ENCODE data around the gene SMYD1. TPM values are rescaled to one million over a fixed set of nuclear protein-coding genes. Genes with fewer than 3 reads are reported as not detected.

SMYD1 gene
- total RNA-seq, 1 experiment from 2014 or later = not detected

DNA sequence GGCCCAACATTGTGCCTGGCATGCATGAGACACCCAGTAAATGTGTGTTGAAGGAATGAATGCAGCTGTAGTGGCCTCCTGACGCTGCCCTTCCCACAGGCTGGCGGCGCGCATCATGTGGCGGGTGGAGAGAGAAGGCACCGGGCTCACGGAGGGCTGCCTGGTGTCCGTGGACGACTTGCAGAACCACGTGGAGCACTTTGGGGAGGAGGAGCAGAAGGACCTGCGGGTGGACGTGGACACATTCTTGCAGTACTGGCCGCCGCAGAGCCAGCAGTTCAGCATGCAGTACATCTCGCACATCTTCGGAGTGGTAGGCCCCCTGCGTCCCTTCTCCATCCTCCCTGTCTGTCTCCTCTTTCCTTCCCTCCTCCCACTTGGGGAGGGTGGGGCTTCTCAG is 20.1 kb downstream of the SMYD1 start:
- H3K36me3 ChIP-seq (ENCODE audit: low read depth) = no peaks in the 10 kb centered on the region
- TF ChIP-seq, protein P1, sequence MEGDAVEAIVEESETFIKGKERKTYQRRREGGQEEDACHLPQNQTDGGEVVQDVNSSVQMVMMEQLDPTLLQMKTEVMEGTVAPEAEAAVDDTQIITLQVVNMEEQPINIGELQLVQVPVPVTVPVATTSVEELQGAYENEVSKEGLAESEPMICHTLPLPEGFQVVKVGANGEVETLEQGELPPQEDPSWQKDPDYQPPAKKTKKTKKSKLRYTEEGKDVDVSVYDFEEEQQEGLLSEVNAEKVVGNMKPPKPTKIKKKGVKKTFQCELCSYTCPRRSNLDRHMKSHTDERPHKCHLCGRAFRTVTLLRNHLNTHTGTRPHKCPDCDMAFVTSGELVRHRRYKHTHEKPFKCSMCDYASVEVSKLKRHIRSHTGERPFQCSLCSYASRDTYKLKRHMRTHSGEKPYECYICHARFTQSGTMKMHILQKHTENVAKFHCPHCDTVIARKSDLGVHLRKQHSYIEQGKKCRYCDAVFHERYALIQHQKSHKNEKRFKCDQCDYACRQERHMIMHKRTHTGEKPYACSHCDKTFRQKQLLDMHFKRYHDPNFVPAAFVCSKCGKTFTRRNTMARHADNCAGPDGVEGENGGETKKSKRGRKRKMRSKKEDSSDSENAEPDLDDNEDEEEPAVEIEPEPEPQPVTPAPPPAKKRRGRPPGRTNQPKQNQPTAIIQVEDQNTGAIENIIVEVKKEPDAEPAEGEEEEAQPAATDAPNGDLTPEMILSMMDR (conservative IDR thresholded peaks at IDR 0.05) = no peak
- TF ChIP-seq EZH2 (IDR thresholded peaks at IDR 0.05; ENCODE audit: low read depth) = no peak
- DNase-seq = no peak
- ChIA-PET CTCF (no interaction called here), POLR2A (ENCODE audit: unreplicated experiment) (no interaction called here)
- BruUV-seq (replicated peaks) = no TSS peak
- no peaks in the 10 kb centered on the region for H3K9me3 ChIP-seq (ENCODE audit: insufficient read depth, low read depth)
- no peaks in the 10 kb centered on the region for H3K79me2 ChIP-seq (ENCODE audit: low read depth)
- no peaks in the 10 kb centered on the region for H3F3A ChIP-seq (ENCODE audit: insufficient read depth, low read depth)
- H3K9me2 ChIP-seq (ENCODE audit: insufficient read depth) = peaks cover 4% of the 10 kb centered on the region; the same call in 1 of the 2 replicates
- intact Hi-C loops (cut with micrococcal nuclease; ENCODE audit: unreplicated experiment) = no loop called here
- no peak overlapping the region for H3K4me2 ChIP-seq
- no peaks in the 10 kb centered on the region for H3K4me1 ChIP-seq (replicated peaks; ENCODE audit: insufficient read depth)
- no peak overlapping the region for H3K27ac ChIP-seq
- no peaks in the 10 kb centered on the region for H4K20me1 ChIP-seq (ENCODE audit: insufficient read depth)
- H2AFZ ChIP-seq = no peak overlapping the region
- no peak overlapping the region for H3K4me3 ChIP-seq
- no peaks in the 10 kb centered on the region for H3K27me3 ChIP-seq (ENCODE audit: insufficient read depth, low read depth)

DNA sequence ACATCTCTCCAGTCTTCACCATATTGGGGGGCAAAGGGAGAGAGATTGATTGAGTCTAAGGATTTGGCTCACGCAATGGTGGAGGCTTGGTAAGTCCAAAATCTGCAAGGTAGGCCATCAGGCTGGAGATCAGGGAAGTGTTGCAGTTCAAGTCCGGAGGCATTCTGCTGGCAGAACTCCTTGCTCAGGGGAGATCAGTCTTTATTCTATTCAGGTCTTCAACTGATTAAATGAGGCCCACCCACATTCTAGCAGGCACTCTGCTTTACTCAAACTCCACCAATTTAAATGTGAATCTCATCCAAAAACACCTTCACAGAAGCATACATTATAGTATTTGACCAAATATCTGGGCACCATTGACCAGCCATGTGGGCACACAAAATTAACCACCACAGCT is 21.4 kb downstream of the SMYD1 start:
- Histone ChIP-seq H3K27ac (no peak overlapping the region), H3F3A (ENCODE audit: insufficient read depth, low read depth) (no peaks in the 10 kb centered on the region), H3K4me3 (no peak overlapping the region), H3K79me2 (ENCODE audit: low read depth) (no peaks in the 10 kb centered on the region), H2AFZ (no peak overlapping the region), H3K27me3 (ENCODE audit: insufficient read depth, low read depth) (no peaks in the 10 kb centered on the region), H3K36me3 (ENCODE audit: low read depth) (no peaks in the 10 kb centered on the region), H3K9me2 (ENCODE audit: insufficient read depth) (peaks cover 4% of the 10 kb centered on the region; the same call in 1 of the 2 replicates), H3K4me2 (no peak overlapping the region), H3K4me1 (replicated peaks; ENCODE audit: insufficient read depth) (no peaks in the 10 kb centered on the region), H3K9me3 (ENCODE audit: insufficient read depth, low read depth) (no peaks in the 10 kb centered on the region), H4K20me1 (ENCODE audit: insufficient read depth) (no peaks in the 10 kb centered on the region)
- CTCF ChIA-PET = no interaction called here
- DNase-seq = no peak
- no peak for TF ChIP-seq EZH2 (IDR thresholded peaks at IDR 0.05; ENCODE audit: low read depth)
- TF ChIP-seq, protein P1 (conservative IDR thresholded peaks at IDR 0.05) = no peak
- POLR2A ChIA-PET (ENCODE audit: unreplicated experiment) = no interaction called here
- intact Hi-C loops (cut with micrococcal nuclease; ENCODE audit: unreplicated experiment) = no loop called here
- no TSS peak for BruUV-seq (replicated peaks)

DNA sequence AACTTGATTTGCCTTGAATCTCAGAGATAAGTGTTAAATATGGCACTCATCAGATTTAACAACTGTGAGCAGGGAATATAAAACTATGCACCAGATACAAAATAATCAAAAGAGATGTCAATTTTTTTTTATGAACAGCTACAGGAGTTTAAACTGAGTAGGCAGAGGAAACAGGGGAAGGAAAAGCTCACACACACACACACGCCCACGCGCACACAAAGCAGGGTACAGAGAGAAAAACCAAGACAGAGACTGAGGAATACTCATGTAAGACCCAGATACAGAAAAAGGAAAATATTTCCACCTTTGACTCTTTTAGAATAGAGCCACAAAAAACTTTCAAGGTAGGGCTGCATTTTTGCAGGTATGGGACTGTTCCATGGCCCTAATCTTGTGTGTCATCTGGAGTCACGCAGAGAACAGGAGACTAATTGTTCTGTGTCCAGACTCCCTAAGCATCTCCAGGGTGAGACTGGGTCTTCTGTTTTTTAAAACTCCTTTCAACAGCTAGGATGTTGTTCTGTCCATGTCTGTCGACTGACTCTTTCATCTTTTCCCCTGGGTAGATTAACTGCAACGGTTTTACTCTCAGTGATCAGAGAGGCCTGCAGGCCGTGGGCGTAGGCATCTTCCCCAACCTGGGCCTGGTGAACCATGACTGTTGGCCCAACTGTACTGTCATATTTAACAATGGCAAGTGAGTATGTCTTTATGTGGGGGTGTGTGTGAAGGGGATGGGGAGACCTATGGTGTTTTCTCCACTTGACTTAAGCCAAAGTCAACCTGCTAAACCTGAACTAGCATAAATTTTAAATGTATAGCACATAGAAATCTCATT is 23.0 kb downstream of the SMYD1 start:
- H3K36me3 ChIP-seq (ENCODE audit: low read depth) = no peaks in the 10 kb centered on the region
- H3K4me3 ChIP-seq = no peak overlapping the region
- peaks cover 4% of the 10 kb centered on the region; the same call in 1 of the 2 replicates for H3K9me2 ChIP-seq (ENCODE audit: insufficient read depth)
- DNase-seq = no peak
- ChIA-PET CTCF (no interaction called here), POLR2A (ENCODE audit: unreplicated experiment) (no interaction called here)
- no peak for TF ChIP-seq EZH2 (IDR thresholded peaks at IDR 0.05; ENCODE audit: low read depth)
- TF ChIP-seq, protein P1 (conservative IDR thresholded peaks at IDR 0.05) = no peak
- BruUV-seq (replicated peaks) = no TSS peak
- H3K27ac ChIP-seq = no peak overlapping the region
- H3K9me3 ChIP-seq (ENCODE audit: insufficient read depth, low read depth) = no peaks in the 10 kb centered on the region
- no peak overlapping the region for H2AFZ ChIP-seq
- H3K27me3 ChIP-seq (ENCODE audit: insufficient read depth, low read depth) = peaks cover 5% of the 10 kb centered on the region; the same call in 1 of the 2 replicates
- no peaks in the 10 kb centered on the region for H3F3A ChIP-seq (ENCODE audit: insufficient read depth, low read depth)
- no peaks in the 10 kb centered on the region for H3K79me2 ChIP-seq (ENCODE audit: low read depth)
- intact Hi-C loops (cut with micrococcal nuclease; ENCODE audit: unreplicated experiment) = no loop called here
- H4K20me1 ChIP-seq (ENCODE audit: insufficient read depth) = no peaks in the 10 kb centered on the region
- no peaks in the 10 kb centered on the region for H3K4me1 ChIP-seq (replicated peaks; ENCODE audit: insufficient read depth)
- no peak overlapping the region for H3K4me2 ChIP-seq
